Ovary (tissue), 9 donors: ENCODE data around the gene NOX5. TPM values are rescaled to one million over a fixed set of nuclear protein-coding genes. Genes with fewer than 3 reads are reported as not detected.

Experiments
- DNase-seq, 5 donors: peaks; one replicate each; pipeline ENCODE4 v3.0.0-alpha.2; 2019 to 2020
- H3K27ac ChIP-seq, 2 donors: fragments of 200-600 bp; one replicate each; pipeline versions ENCODE4 v1.5.1 to v1.8.0; 2019 to 2022
- H3K27me3 ChIP-seq: fragments of 200-600 bp; one replicate; pipeline ENCODE4 v1.8.0; 2022
- H3K36me3 ChIP-seq: fragments of 200-600 bp; sonication (generic); one replicate; pipeline ENCODE4 v1.5.1; 2019
- H3K4me1 ChIP-seq: one replicate; pipeline ENCODE4 v1.8.1; 2013; ENCODE audit warnings: mild to moderate bottlenecking, moderate library complexity; ENCODE audit not compliant: insufficient read depth
- H3K4me3 ChIP-seq: fragments of 200-600 bp; sonication (generic); one replicate; pipeline ENCODE4 v1.5.1; 2017
- H3K9me3 ChIP-seq, 2 donors: fragments of 200-600 bp in 1 of 2; sonication (generic) in 1 of 2; one replicate each; pipeline versions ENCODE4 v1.5.1 to v1.8.1; 2013 to 2019; ENCODE audit warnings: mild to moderate bottlenecking in 1 of 2, moderate library complexity in 1 of 2
- CTCF ChIP-seq, 3 donors: fragments of 450-650 bp in 2 of 3; fragments of 200-600 bp in 1 of 3; IDR thresholded peaks; one replicate each; pipeline versions ENCODE4 v1.5.1 to v1.8.0; 2016 to 2022; ENCODE audit warnings: antibody characterized with exemption in 3 of 3, mild to moderate bottlenecking in 1 of 3
- EP300 ChIP-seq: sonication (generic); formaldehyde crosslinking; IDR thresholded peaks from one replicate; pipeline ENCODE4 v1.6.1; 2017; ENCODE audit warnings: antibody characterized with exemption
- POLR2A ChIP-seq: fragments of 450-650 bp; IDR thresholded peaks from one replicate; pipeline ENCODE4 v1.6.1; 2017; ENCODE audit warnings: antibody characterized with exemption, mild to moderate bottlenecking, moderate library complexity
- WGBS, 3 donors: extraction: QIAGEN DNeasy Blood & Tissue Kit in 1 of 3; methylation state at CpG; one replicate each; pipeline versions ENCODE4 v1.1.5 to v1.1.7; 2013 to 2017; 5-methylcytosine and 5-hydroxymethylcytosine counted together
- intact Hi-C, 4 donors: fragments of 100-400 bp; cut with DNase I; formaldehyde crosslinking; loops; one replicate each; pipeline versions ENCODE4 v1.11.0 to v1.15.1; 2022 to 2023
- polyA plus RNA-seq, 2 donors: library from polyadenylated mRNA; stranded (reverse); fragments of 200-250 nt in 1 of 2; fragments of 350-450 nt in 1 of 2; fragmentation: Illumina TruSeq in 1 of 2; extraction: RNeasy Lipid Tissue Mini Kit (QIAGEN cat#74804) in 1 of 2; gene quantifications; one replicate each; pipeline ENCODE4 v1.2.3, GENCODE V29; 2013 to 2014
- total RNA-seq, 7 donors: library from RNA; depleted of rRNA in 2 of 7; stranded (reverse); fragments of >200 nt in 2 of 7; fragmentation: NEBNext Ultra II Directional in 3 of 7; extraction: Animal tissue kit (Norgen Biotek cat#: 25700) in 3 of 7; gene quantifications; one replicate each; pipeline versions ENCODE4 v1.1.0 to v1.2.4, GENCODE V29; 2016 to 2023
- donor health status: DM: no; HTN: no; CAD: no; lungs with moderate emphysema.
- donor health status: DM: no; HTN: no; CAD: no.
- donor health status: Bipolar disorder and iron deficiency.
- donor health status: DM: yes; HTN: yes; CAD: no.
- donor health status: DM: no; HTN: no; CAD: no.
- donor health status: DM: yes; HTN: yes; CAD: no.

The NOX5 gene
- total and polyA plus RNA-seq, 9 donors, result 0.10 to 1.5 (median 0.42) TPM; not detected in 1

GRCh38 chr15:69084404-69085030, 70.0 kb downstream of the NOX5 start:
- no peaks in the 10 kb centered on the region for H3K36me3 ChIP-seq
- H3K4me3 ChIP-seq, result no peak overlapping the region
- no peaks in the 10 kb centered on the region for H3K4me1 ChIP-seq
- TF ChIP-seq CTCF (IDR thresholded peaks at IDR 0.05) (no peak), POLR2A (no peak), EP300 (no peak)
- no peaks in the 10 kb centered on the region for H3K9me3 ChIP-seq
- intact Hi-C loops, result no loop called here
- 78 to 94% (median 84%) methylated on average over 2 of the region's 2 CpGs for WGBS, 3 donors
- H3K27me3 ChIP-seq, result no peaks in the 10 kb centered on the region
- DNase-seq, result no peak
- no peak overlapping the region for H3K27ac ChIP-seq

GRCh38 chr15:69085325-69086081, 71.0 kb downstream of the NOX5 start:
- no peaks in the 10 kb centered on the region for H3K4me1 ChIP-seq
- H3K9me3 ChIP-seq, result no peaks in the 10 kb centered on the region
- H3K4me3 ChIP-seq, result no peak overlapping the region
- no peaks in the 10 kb centered on the region for H3K36me3 ChIP-seq
- DNase-seq, result no peak
- no peak overlapping the region for H3K27ac ChIP-seq
- TF ChIP-seq POLR2A (no peak), CTCF (IDR thresholded peaks at IDR 0.05) (no peak), EP300 (no peak)
- 33 to 47% (median 34%) methylated on average over 5 of the region's 5 CpGs for WGBS, 3 donors
- intact Hi-C loops, result no loop called here
- H3K27me3 ChIP-seq, result no peaks in the 10 kb centered on the region

- TF ChIP-seq EP300 (no peak), POLR2A (no peak), CTCF (IDR thresholded peaks at IDR 0.05) (no peak)
- no peaks in the 10 kb centered on the region for H3K4me1 ChIP-seq
- H3K4me3 ChIP-seq, result no peak overlapping the region
- WGBS, 3 donors, result 83 to 84% (median 84%) methylated on average over 14 of the region's 14 CpGs
- H3K36me3 ChIP-seq, result no peaks in the 10 kb centered on the region
- no peaks in the 10 kb centered on the region for H3K9me3 ChIP-seq
- H3K27me3 ChIP-seq, result no peaks in the 10 kb centered on the region
- no peak overlapping the region for H3K27ac ChIP-seq
- DNase-seq, result no peak
- intact Hi-C loops, result no loop called here
Measured at GRCh38 chr15:69086427-69087204, 72.1 kb downstream of the NOX5 start.

- no peak overlapping the region for H3K27ac ChIP-seq
- H3K9me3 ChIP-seq, result no peaks in the 10 kb centered on the region
- no peaks in the 10 kb centered on the region for H3K36me3 ChIP-seq
- H3K27me3 ChIP-seq, result no peaks in the 10 kb centered on the region
- intact Hi-C loops, result no loop called here
- WGBS, 3 donors, result 87 to 92% (median 88%) methylated on average over 5 of the region's 5 CpGs
- TF ChIP-seq POLR2A (no peak), EP300 (no peak)
- no peak overlapping the region for H3K4me3 ChIP-seq
- DNase-seq, result no peak
- no peaks in the 10 kb centered on the region for H3K4me1 ChIP-seq
Measured at GRCh38 chr15:69087366-69087976, 73.0 kb downstream of the NOX5 start.
